ENCODE results near the gene LDB3.

DNA sequence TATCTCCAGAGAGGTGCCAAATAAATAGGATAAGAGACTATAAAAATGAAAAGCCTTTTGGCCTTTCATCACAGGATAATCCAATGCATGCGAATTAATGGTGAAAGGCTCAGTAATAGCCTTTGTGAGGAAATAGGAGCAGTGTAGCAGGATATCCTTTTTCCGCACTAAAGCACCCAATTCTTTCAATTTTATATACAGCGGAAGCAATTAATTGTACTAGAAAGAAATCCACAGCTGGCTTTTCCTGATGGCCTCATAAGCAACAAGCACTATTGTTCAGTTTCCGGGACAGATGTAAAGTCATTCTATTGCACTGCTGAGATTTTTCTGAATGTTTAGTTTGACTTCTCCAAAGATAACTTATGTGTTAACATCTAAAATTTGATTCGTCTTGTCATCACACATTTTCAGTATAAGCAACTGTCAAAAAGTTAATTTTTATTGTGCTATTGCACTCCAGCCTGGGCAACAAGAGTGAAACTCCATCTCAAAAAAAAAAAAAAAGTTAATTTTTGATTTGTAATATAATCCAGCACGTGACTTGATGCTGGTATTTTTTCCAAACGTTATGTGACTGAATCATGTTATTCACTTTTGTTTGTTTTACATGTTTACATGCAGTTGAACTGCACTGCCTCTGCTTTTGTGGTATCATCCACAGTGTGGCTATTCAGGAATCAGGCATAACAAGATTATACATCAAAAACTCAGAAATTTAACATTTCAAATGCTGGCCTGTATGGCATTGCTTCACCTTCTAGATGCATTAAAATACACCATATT, 79.7 kb downstream of the LDB3 start:
- TF ChIP-seq, protein P1, sequence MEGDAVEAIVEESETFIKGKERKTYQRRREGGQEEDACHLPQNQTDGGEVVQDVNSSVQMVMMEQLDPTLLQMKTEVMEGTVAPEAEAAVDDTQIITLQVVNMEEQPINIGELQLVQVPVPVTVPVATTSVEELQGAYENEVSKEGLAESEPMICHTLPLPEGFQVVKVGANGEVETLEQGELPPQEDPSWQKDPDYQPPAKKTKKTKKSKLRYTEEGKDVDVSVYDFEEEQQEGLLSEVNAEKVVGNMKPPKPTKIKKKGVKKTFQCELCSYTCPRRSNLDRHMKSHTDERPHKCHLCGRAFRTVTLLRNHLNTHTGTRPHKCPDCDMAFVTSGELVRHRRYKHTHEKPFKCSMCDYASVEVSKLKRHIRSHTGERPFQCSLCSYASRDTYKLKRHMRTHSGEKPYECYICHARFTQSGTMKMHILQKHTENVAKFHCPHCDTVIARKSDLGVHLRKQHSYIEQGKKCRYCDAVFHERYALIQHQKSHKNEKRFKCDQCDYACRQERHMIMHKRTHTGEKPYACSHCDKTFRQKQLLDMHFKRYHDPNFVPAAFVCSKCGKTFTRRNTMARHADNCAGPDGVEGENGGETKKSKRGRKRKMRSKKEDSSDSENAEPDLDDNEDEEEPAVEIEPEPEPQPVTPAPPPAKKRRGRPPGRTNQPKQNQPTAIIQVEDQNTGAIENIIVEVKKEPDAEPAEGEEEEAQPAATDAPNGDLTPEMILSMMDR (IDR thresholded peaks at IDR 0.05): no peak
- TF ChIP-seq POLR2A (IDR thresholded peaks at IDR 0.05): no peak

Measured in heart left ventricle (tissue), 13 donors.